GM12878 (cell line): ENCODE data around the gene DALRD3.

Experiments used
- ATF7 ChIP-seq: fragments of 450-650 bp; IDR thresholded peaks from 2 replicates; pipeline ENCODE4 v1.6.1; 2016; ENCODE audit warnings: low read depth, mild to moderate bottlenecking
- CTCF ChIP-seq, 3 experiments: IDR thresholded peaks in 2 of 3; conservative IDR thresholded peaks in 1 of 3; 2 replicates each; pipeline ENCODE4 v1.5.1; 2011; ENCODE audit warnings: low read depth in 3 of 3, low read length in 3 of 3, mild to moderate bottlenecking in 3 of 3, control low read depth in 2 of 3, moderate library complexity in 2 of 3, inconsistent platforms in 1 of 3, mixed read lengths in 1 of 3; ENCODE audit not compliant: control insufficient read depth in 2 of 3, insufficient read depth in 1 of 3; ENCODE audit errors: extremely low read depth in 1 of 3
- ELK1 ChIP-seq: IDR thresholded peaks from 2 replicates; pipeline ENCODE4 v1.6.1; 2012; ENCODE audit warnings: low read depth, low read length, improper control_type of control experiment
- SUZ12 ChIP-seq: fragments of 200-600 bp; sonication (generic); IDR thresholded peaks from one replicate; pipeline ENCODE4 v1.6.1; 2018; ENCODE audit warnings: antibody characterized with exemption, mild to moderate bottlenecking; ENCODE audit not compliant: unreplicated experiment

GRCh38 chr3:49028673-49029562 is 10.5 kb upstream of the DALRD3 start, which contains the start of gene IMPDH2:
- TF ChIP-seq ATF7: peak; percentile 89
- 0 out of 2 replicates have a peak, but pooled peaks have one; percentile 37 for TF ChIP-seq ELK1
- peak in 2 of 3 experiments; percentile 9 to 29; a peak in 1 of 6 replicates for TF ChIP-seq CTCF (IDR thresholded peaks at IDR 0.05 in 2 of 3, conservative IDR thresholded peaks at IDR 0.05 in 1 of 3; ENCODE audit: control insufficient read depth in 2 of 3, extremely low read depth in 1 of 3, insufficient read depth in 1 of 3, low read depth in 3 of 3, low read length in 3 of 3)
- TF ChIP-seq SUZ12: no peak
